OCI-LY1 (cell line): ENCODE data around the gene SUSD6.

Experiments used
- H2AFZ ChIP-seq: fragments of 200-600 bp; sonication (generic), shearing (Covaris generic); 2 replicates; pipeline ENCODE4 v1.6.0; 2014; ENCODE audit warnings: antibody characterized with exemption, mild to moderate bottlenecking, low read length
- H3F3A ChIP-seq: fragments of 200-600 bp; sonication (generic), shearing (Covaris generic); 2 replicates; pipeline ENCODE4 v1.6.0; 2014; ENCODE audit warnings: mild to moderate bottlenecking, antibody characterized with exemption, low read length, moderate library complexity; ENCODE audit not compliant: insufficient read depth
- H3K27ac ChIP-seq: fragments of 200-600 bp; sonication (generic); 2 replicates; pipeline ENCODE4 v1.5.1; 2014; ENCODE audit warnings: low read length, mixed run types, mild to moderate bottlenecking, low read depth; ENCODE audit not compliant: poor library complexity, severe bottlenecking
- H3K27me3 ChIP-seq: fragments of 200-600 bp; sonication (generic); 2 replicates; pipeline ENCODE4 v1.6.0; 2014; ENCODE audit warnings: antibody characterized with exemption, mild to moderate bottlenecking, low read length, moderate library complexity; ENCODE audit not compliant: insufficient read depth
- H3K36me3 ChIP-seq: fragments of 200-600 bp; sonication (generic); 2 replicates; pipeline ENCODE4 v1.6.1; 2014; ENCODE audit warnings: mild to moderate bottlenecking, antibody characterized with exemption, low read length, moderate library complexity, mixed read lengths; ENCODE audit not compliant: insufficient read depth
- H3K4me1 ChIP-seq: fragments of 200-600 bp; sonication (generic); 2 replicates; pipeline ENCODE4 v1.5.1; 2014; ENCODE audit warnings: mild to moderate bottlenecking, low read length, moderate library complexity; ENCODE audit not compliant: insufficient read depth, severe bottlenecking
- H3K4me2 ChIP-seq: fragments of 200-600 bp; sonication (generic), shearing (Covaris generic); 2 replicates; pipeline ENCODE4 v1.6.1; 2014; ENCODE audit warnings: low read length
- H3K4me3 ChIP-seq: fragments of 200-600 bp; sonication (generic); 2 replicates; pipeline ENCODE4 v1.5.1; 2014; ENCODE audit warnings: low read length, low read depth, mild to moderate bottlenecking, mixed read lengths; ENCODE audit not compliant: poor library complexity, severe bottlenecking
- H3K79me2 ChIP-seq: fragments of 200-600 bp; shearing (Covaris generic); 2 replicates; pipeline ENCODE4 v1.6.1; 2016; ENCODE audit warnings: mixed run types, low read length, mixed read lengths; ENCODE audit not compliant: insufficient read depth
- H3K9ac ChIP-seq: fragments of 200-600 bp; sonication (generic), shearing (Covaris generic); 2 replicates; pipeline ENCODE4 v1.6.1; 2014; ENCODE audit warnings: mild to moderate bottlenecking, low read length, mixed read lengths
- H3K9me2 ChIP-seq: fragments of 200-600 bp; sonication (generic), shearing (Covaris generic); 2 replicates; pipeline ENCODE4 v1.6.1; 2014; ENCODE audit warnings: low read depth, mild to moderate bottlenecking, low read length, mixed read lengths
- H3K9me3 ChIP-seq: fragments of 200-600 bp; shearing (Covaris generic); 2 replicates; pipeline ENCODE4 v1.6.1; 2014; ENCODE audit warnings: low read length, mixed read lengths
- H4K20me1 ChIP-seq: fragments of 200-600 bp; sonication (generic), shearing (Covaris generic); 2 replicates; pipeline ENCODE4 v1.6.0; 2016; ENCODE audit warnings: mild to moderate bottlenecking, low read length; ENCODE audit not compliant: insufficient read depth
- EZH2 ChIP-seq: fragments of 200-600 bp; sonication (generic), shearing (Covaris generic); IDR thresholded peaks from 2 replicates; pipeline ENCODE4 v1.8.0; 2017; ENCODE audit warnings: borderline replicate concordance, mixed run types, mild to moderate bottlenecking, antibody characterized with exemption, low read length, moderate library complexity, mixed read lengths
- TF ChIP-seq, protein P1 (sequence below): fragments of 200-600 bp; sonication (generic), shearing (Covaris generic); IDR thresholded peaks from 2 replicates; pipeline ENCODE4 v1.5.1; 2017; ENCODE audit warnings: mild to moderate bottlenecking, antibody characterized with exemption, low read length, moderate library complexity, mixed read lengths

Gene SUSD6

DNA sequence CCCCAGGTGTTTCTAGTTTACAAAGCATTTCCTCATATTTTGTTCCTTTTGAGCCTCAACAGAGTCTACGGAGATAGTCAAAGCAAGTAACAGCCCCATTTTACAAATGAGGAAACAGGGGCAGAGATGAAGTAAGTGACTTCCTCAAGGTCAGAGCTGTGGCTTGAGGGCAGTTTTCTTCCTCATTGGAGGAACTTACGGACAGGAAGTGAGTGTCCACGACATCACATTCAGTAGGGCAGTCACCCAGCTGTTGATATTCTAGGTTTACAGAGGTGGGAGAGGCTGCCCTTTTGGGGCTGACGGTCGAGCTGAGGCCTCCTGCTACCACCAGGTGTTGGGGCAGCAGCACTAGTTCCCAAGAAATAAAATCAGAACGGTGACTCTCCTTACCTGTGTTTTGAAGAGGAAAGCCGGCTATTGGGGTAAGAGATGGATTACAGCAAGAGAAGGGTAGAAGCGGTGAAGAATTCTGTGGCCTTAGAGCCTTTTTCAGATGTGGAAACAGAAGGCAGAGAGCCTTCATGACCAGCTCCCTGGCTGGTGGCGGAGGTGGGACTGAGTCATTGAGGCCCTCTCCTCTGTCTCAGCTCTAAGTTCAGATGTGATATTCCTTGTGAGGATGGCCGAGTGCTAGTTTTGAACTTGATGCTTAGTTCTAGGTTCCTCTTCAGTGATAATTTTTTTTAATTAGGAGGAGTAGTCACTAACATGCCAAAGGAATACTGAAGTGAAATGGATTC is 41.7 kb downstream of the SUSD6 start:
- no peaks in the 10 kb centered on the region for H4K20me1 ChIP-seq
- H3K4me2 ChIP-seq, result peak overlapping the region; percentile 47
- peak overlapping the region; percentile 92 for H3K27ac ChIP-seq
- no peaks in the 10 kb centered on the region for H3K9me2 ChIP-seq
- TF ChIP-seq EZH2, result no peak
- TF ChIP-seq, protein P1, sequence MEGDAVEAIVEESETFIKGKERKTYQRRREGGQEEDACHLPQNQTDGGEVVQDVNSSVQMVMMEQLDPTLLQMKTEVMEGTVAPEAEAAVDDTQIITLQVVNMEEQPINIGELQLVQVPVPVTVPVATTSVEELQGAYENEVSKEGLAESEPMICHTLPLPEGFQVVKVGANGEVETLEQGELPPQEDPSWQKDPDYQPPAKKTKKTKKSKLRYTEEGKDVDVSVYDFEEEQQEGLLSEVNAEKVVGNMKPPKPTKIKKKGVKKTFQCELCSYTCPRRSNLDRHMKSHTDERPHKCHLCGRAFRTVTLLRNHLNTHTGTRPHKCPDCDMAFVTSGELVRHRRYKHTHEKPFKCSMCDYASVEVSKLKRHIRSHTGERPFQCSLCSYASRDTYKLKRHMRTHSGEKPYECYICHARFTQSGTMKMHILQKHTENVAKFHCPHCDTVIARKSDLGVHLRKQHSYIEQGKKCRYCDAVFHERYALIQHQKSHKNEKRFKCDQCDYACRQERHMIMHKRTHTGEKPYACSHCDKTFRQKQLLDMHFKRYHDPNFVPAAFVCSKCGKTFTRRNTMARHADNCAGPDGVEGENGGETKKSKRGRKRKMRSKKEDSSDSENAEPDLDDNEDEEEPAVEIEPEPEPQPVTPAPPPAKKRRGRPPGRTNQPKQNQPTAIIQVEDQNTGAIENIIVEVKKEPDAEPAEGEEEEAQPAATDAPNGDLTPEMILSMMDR, result no peak
- H3F3A ChIP-seq, result no peaks in the 10 kb centered on the region; the same call in 1 of the 2 replicates
- no peaks in the 10 kb centered on the region for H3K9me3 ChIP-seq
- peaks cover 10% of the 10 kb centered on the region; the same call in 1 of the 2 replicates for H3K36me3 ChIP-seq
- no peaks in the 10 kb centered on the region for H3K27me3 ChIP-seq
- H2AFZ ChIP-seq, result no peak overlapping the region
- peaks cover 83% of the 10 kb centered on the region for H3K79me2 ChIP-seq
- peak overlapping the region; percentile 28; the same call in 1 of the 2 replicates for H3K9ac ChIP-seq
- peak overlapping the region; percentile 4 for H3K4me3 ChIP-seq
- H3K4me1 ChIP-seq, result peaks cover 91% of the 10 kb centered on the region

DNA sequence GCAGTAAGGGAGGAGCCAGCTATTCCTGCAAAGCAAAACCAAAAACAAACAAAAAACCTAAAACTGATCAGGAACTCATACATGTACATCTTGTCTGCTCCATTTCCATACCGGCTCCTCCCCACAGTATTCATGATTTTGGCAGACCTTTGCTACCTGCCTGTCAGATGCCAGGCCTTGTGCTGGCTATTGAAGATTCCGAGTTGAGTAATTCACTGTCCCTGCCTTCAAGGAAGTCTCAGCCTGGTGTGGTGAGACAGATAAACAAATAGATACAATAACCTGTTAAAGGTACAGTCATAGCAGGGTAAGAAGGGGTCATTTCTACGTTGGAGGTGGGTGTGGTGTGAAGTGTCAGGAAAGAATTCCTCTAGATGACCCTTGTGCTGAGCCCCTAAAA is 42.7 kb downstream of the SUSD6 start:
- TF ChIP-seq, protein P1, result no peak
- no peak for TF ChIP-seq EZH2
- Histone ChIP-seq H3K4me2 (no peak overlapping the region), H3K9me2 (no peaks in the 10 kb centered on the region), H2AFZ (no peak overlapping the region), H3K4me3 (no peak overlapping the region), H4K20me1 (no peaks in the 10 kb centered on the region), H3K27me3 (no peaks in the 10 kb centered on the region), H3K4me1 (peaks cover 82% of the 10 kb centered on the region), H3K27ac (peak overlapping the region; percentile 92), H3K9me3 (no peaks in the 10 kb centered on the region), H3K36me3 (peaks cover 20% of the 10 kb centered on the region; the same call in 1 of the 2 replicates), H3K9ac (no peak overlapping the region), H3K79me2 (peaks cover 73% of the 10 kb centered on the region), H3F3A (no peaks in the 10 kb centered on the region; the same call in 1 of the 2 replicates)

DNA sequence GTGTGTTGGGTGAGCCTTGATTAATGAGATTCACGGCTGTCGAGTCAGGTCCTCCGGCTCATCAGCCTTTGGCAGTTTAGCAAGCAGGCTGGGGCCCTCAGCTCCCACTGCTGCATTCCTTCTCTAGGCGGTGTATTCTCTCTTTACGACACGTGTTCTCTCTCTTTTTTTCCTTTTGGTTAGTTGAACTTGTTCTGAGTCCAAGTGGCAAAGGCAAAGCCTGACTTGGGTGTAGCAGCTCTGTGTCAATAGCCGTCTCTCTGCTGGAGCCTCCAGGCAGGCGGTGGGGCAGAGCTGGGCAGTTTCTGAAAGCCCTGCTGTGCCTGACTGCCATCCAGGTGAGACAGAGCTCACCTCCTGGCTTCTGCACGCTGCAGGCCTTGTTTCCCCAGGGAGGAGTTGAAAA is 46.6 kb downstream of the SUSD6 start:
- peak overlapping the region; percentile 60 for H3K27ac ChIP-seq
- TF ChIP-seq, protein P1, result no peak
- TF ChIP-seq EZH2, result no peak
- no peaks in the 10 kb centered on the region for H3K9me3 ChIP-seq
- H3K36me3 ChIP-seq, result peaks cover 54% of the 10 kb centered on the region
- H3K4me3 ChIP-seq, result no peak overlapping the region
- no peaks in the 10 kb centered on the region for H4K20me1 ChIP-seq
- no peak overlapping the region for H2AFZ ChIP-seq
- peaks cover 56% of the 10 kb centered on the region for H3K79me2 ChIP-seq
- no peak overlapping the region for H3K4me2 ChIP-seq
- H3K9ac ChIP-seq, result no peak overlapping the region
- no peaks in the 10 kb centered on the region for H3K9me2 ChIP-seq
- no peaks in the 10 kb centered on the region for H3K27me3 ChIP-seq
- H3K4me1 ChIP-seq, result peaks cover 73% of the 10 kb centered on the region
- H3F3A ChIP-seq, result no peaks in the 10 kb centered on the region
